Panc1 (cell line): ENCODE results near the gene UQCC2.

Experiments used
- CTCF ChIP-seq: fragments of 450-650 bp; IDR thresholded peaks from 2 replicates; pipeline ENCODE4 v1.5.1; 2017; ENCODE audit warnings: mild to moderate bottlenecking
- SIN3A ChIP-seq: IDR thresholded peaks from 2 replicates; pipeline ENCODE4 v1.6.1; 2012; ENCODE audit warnings: low read depth, mild to moderate bottlenecking, low read length, moderate library complexity, borderline replicate concordance; ENCODE audit not compliant: insufficient read depth

DNA sequence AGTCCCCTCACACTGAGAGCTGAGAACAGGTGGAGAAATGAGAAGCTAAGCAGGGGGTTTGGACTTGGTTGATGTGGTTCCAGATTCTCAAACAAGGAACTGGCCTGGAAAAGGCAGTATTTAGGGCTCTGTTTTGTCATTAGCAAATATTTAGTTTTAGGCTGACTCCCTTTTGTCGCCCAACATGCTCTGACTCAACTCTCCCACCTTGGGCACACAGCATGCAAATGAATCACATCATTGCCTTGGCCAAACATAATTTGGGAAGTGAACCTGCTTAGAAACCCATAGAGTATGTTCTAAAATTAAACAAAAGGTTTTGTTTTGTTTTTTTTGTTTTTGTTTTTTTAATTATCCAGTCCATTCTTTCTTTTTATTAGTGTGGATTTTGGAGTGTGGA lies 9.5 kb upstream of the UQCC2 start:
- TF ChIP-seq CTCF: no peak
- TF ChIP-seq SIN3A: no peak
